Testis (tissue), 3 donors: Measurements from ENCODE around the gene GFI1B. TPM values are rescaled to one million over a fixed set of nuclear protein-coding genes. Genes with fewer than 3 reads are reported as not detected.
"Not testable (repeated sequence)": the region's sequence is repeated elsewhere in the genome, so short reads cannot be mapped to it uniquely, and the experiment has no call there.

ENCODE experiments used
- DNase-seq: peaks from one replicate; pipeline ENCODE4 v3.0.0-alpha.2; 2019
- H3K27ac ChIP-seq, 2 donors: fragments of 200-600 bp; sonication (generic); one replicate each; pipeline ENCODE4 v1.5.1; 2019
- H3K27me3 ChIP-seq: fragments of 200-600 bp; sonication (generic); one replicate; pipeline ENCODE4 v1.5.1; 2019
- H3K36me3 ChIP-seq: fragments of 200-600 bp; sonication (generic); one replicate; pipeline ENCODE4 v1.5.1; 2017; ENCODE audit warnings: low read depth; ENCODE audit errors: missing control alignments
- H3K4me1 ChIP-seq: fragments of 200-600 bp; sonication (generic); one replicate; pipeline ENCODE4 v1.5.1; 2019
- H3K4me3 ChIP-seq, 2 donors: fragments of 200-600 bp; sonication (generic); one replicate each; pipeline ENCODE4 v1.5.1; 2017 to 2019
- H3K9me3 ChIP-seq: fragments of 200-600 bp; sonication (generic); one replicate; pipeline ENCODE4 v1.5.1; 2017
- POLR2A ChIP-seq: fragments of 450-650 bp; IDR thresholded peaks from one replicate; pipeline ENCODE4 v1.6.1; 2017; ENCODE audit warnings: antibody characterized with exemption, mild to moderate bottlenecking, moderate library complexity
- WGBS, 2 donors: methylation state at CpG; one replicate each; pipeline ENCODE4 v1.1.5; 2018; 5-methylcytosine and 5-hydroxymethylcytosine counted together
- intact Hi-C: fragments of 100-400 bp; cut with DNase I; formaldehyde crosslinking; loops from one replicate; pipeline ENCODE4 v1.15.1; 2023; ENCODE audit warnings: low total_unique reads
- polyA plus RNA-seq: library from polyadenylated mRNA; stranded (reverse); fragments of 350-450 nt; fragmentation: Illumina TruSeq; extraction: RNeasy Lipid Tissue Mini Kit (QIAGEN cat#74804); gene quantifications from one replicate; pipeline ENCODE4 v1.2.3, GENCODE V29; 2014; ENCODE audit warnings: low read depth, low replicate concordance; ENCODE audit not compliant: insufficient read depth
- total RNA-seq, 2 donors: library from RNA; depleted of rRNA; stranded (reverse); fragments of >200 nt; gene quantifications; one replicate each; pipeline ENCODE4 v1.2.3, GENCODE V29; 2016
- TF ChIP-seq, protein P1 (sequence below), 3 experiments: fragments of 450-650 bp in 2 of 3; fragments of 200-600 bp in 1 of 3; sonication (generic) in 1 of 3; IDR thresholded peaks; one replicate each; pipeline ENCODE4 v1.5.1; 2016 to 2019; ENCODE audit warnings: antibody characterized with exemption in 3 of 3, mild to moderate bottlenecking in 2 of 3, moderate library complexity in 1 of 3

GFI1B gene
- total and polyA plus RNA-seq, 3 donors from 2014 or later, result 4.3 to 12.6 (median 9.7) TPM

- Histone ChIP-seq H3K4me1 (no peaks in the 10 kb centered on the region), H3K9me3 (no peaks in the 10 kb centered on the region), H3K4me3 (no peak overlapping the region), H3K36me3 (no peaks in the 10 kb centered on the region), H3K27me3 (no peaks in the 10 kb centered on the region), H3K27ac (no peak overlapping the region)
- intact Hi-C loops, result no loop called here
- no peak for DNase-seq
- no peak for TF ChIP-seq POLR2A
- 82 to 87% methylated on average over 6 of the region's 6 CpGs for WGBS, 2 donors
Measured at GRCh38 chr9:132961002-132961401, 17.5 kb upstream of the GFI1B start.

DNA sequence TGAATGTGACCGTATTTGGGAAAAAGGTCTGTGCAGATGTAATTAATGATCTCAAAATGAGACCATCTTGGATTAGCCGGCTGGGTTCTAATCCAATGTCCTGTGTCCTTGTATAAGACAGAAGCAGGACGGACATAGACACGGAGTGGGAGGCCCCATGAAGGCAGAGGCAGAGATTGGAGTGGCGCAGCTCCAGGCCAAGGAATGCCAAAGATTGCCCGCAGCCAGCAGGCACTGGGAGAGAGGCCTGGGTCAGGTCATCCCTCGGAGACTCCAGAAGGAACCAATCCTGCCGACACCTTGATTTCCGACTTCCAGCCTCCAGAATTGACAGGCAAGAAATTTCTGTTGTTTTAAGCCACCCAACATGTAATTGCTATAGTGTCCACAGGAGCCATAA lies 13.0 kb upstream of the GFI1B start:
- WGBS, 2 donors, result 90 to 91% methylated on average over 9 of the region's 9 CpGs
- Histone ChIP-seq H3K4me3 (no peak overlapping the region), H3K27ac (no peak overlapping the region), H3K27me3 (no peaks in the 10 kb centered on the region), H3K4me1 (no peaks in the 10 kb centered on the region), H3K36me3 (no peaks in the 10 kb centered on the region), H3K9me3 (no peaks in the 10 kb centered on the region)
- intact Hi-C loops, result no loop called here
- TF ChIP-seq POLR2A, result no peak
- TF ChIP-seq, protein P1, sequence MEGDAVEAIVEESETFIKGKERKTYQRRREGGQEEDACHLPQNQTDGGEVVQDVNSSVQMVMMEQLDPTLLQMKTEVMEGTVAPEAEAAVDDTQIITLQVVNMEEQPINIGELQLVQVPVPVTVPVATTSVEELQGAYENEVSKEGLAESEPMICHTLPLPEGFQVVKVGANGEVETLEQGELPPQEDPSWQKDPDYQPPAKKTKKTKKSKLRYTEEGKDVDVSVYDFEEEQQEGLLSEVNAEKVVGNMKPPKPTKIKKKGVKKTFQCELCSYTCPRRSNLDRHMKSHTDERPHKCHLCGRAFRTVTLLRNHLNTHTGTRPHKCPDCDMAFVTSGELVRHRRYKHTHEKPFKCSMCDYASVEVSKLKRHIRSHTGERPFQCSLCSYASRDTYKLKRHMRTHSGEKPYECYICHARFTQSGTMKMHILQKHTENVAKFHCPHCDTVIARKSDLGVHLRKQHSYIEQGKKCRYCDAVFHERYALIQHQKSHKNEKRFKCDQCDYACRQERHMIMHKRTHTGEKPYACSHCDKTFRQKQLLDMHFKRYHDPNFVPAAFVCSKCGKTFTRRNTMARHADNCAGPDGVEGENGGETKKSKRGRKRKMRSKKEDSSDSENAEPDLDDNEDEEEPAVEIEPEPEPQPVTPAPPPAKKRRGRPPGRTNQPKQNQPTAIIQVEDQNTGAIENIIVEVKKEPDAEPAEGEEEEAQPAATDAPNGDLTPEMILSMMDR (IDR thresholded peaks at IDR 0.05), result no peak
- DNase-seq, result no peak

DNA sequence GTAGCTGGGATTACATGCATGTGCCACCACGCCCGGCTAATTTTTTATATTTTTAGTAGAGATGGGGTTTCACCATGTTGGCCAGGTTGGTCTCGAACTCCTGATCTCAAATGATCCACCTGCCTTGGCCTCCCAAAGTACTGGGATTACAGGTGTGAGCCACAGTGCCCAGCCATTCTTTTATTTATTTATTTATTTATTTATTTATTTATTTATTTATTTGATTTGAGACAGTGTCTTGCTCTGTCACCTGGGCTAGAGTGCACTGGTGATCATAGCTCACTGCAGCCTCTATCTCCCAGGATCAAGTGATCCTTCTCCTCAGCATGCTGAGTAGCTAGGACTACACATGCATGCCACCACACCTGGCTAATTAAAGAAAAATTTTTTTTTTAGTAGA lies 10.6 kb upstream of the GFI1B start:
- intact Hi-C loops, H3K36me3 ChIP-seq: not testable (repeated sequence)

DNA sequence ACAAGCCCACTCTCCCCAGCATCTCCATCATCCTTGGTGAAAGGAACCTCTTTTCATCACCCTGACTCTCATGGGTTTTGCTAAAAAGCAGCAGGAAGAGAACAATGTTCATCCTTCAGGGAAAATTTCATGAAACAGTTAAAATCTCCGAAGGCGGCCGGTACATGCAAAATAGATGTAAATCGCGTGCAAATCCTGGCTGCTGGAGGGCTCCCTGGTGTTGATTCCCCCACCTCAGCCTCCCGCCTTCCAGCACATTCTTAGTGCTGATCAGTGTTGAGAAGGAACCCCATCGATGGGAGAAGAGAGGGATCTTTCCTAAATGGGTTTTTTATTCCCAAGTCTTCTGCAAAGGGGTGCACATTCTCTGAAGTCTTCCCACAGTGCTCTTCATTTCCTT lies 8.7 kb upstream of the GFI1B start:
- H3K4me3 ChIP-seq, result no peak overlapping the region
- DNase-seq, result no peak
- H3K27me3 ChIP-seq, result no peaks in the 10 kb centered on the region
- H3K36me3 ChIP-seq, result no peaks in the 10 kb centered on the region
- no peaks in the 10 kb centered on the region for H3K4me1 ChIP-seq
- 54 to 75% methylated on average over 7 of the region's 7 CpGs for WGBS, 2 donors
- TF ChIP-seq, protein P1 (IDR thresholded peaks at IDR 0.05), result no peak
- no peak for TF ChIP-seq POLR2A
- H3K9me3 ChIP-seq, result no peaks in the 10 kb centered on the region
- intact Hi-C loops, result no loop called here
- no peak overlapping the region for H3K27ac ChIP-seq

More for the DNA sequence above, 10.6 kb upstream of the GFI1B start:
- H3K27ac ChIP-seq, H3K27me3 ChIP-seq, H3K4me3 ChIP-seq, H3K4me1 ChIP-seq, H3K9me3 ChIP-seq, DNase-seq: not testable (repeated sequence)
- 88 to 93% methylated on average over 3 of the region's 3 CpGs for WGBS, 2 donors

DNA sequence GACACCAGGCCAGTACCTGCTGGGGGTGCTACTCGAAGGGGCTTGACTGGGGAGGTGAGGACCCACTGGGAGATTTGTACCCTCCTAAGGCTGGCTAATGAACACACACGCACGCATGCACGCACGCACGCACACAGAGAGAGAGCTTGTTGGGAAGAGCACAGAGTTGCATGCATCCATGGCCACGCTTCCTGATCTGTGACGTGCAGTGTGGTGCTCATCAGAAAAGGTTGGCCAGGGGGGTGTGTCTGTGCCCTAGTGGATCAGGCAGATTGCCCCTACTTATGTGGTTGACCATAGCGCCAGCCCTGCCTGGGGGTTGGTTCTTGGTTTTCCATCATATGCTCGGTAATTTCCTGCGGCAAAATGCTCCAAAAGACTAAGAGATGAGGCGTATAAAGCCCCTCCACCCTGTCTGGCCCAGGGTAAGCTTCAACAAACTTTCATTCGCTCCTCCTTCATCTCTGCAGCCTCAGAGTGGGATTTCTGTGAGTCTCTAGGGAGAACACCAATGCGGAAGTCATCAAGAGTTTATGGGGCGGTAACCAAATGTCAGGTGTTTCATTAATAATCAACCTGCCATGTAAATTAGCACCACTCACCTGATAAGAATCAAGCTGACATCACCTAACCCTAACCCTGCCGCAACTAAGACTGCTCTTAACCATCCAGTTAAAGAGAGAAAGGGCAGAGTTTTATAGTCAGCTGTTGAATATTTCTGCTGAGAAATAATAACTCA lies 8.0 kb upstream of the GFI1B start:
- Histone ChIP-seq H3K4me1 (no peaks in the 10 kb centered on the region), H3K36me3 (no peaks in the 10 kb centered on the region), H3K4me3 (no peak overlapping the region), H3K27ac (no peak overlapping the region), H3K9me3 (no peaks in the 10 kb centered on the region), H3K27me3 (no peaks in the 10 kb centered on the region)
- no peak for DNase-seq
- WGBS, 2 donors, result 84 to 95% methylated on average over 16 of the region's 16 CpGs
- intact Hi-C loops, result no loop called here
- TF ChIP-seq POLR2A, result no peak
- TF ChIP-seq, protein P1 (IDR thresholded peaks at IDR 0.05), result no peak

DNA sequence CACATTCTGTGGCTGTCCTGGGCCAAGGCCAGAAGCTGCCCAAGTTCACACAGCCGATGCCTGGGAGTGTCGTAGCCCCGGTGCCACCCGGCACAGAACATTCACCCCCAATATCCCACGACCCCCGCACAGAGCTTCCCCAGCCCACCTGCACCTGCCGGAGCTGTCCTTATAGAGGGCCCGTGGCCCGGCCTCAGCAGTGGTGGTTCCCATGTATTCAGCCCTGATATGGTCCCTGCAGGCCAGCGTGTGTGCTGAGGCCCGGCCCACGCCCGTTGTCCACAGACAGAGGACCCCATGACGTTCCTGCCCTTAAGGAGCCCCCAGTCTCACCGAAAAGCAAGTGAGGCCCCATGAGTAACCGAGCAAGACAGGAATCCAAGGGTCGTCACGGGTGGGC lies 5.3 kb upstream of the GFI1B start:
- TF ChIP-seq, protein P1 (IDR thresholded peaks at IDR 0.05), result no peak
- no peak for TF ChIP-seq POLR2A
- no peak for DNase-seq
- WGBS, 2 donors, result 49 to 58% methylated on average over 18 of the region's 18 CpGs

More for the DNA sequence above, 5.3 kb upstream of the GFI1B start:
- Histone ChIP-seq H3K4me3 (no peak overlapping the region), H3K4me1 (no peaks in the 10 kb centered on the region), H3K36me3 (no peaks in the 10 kb centered on the region), H3K27me3 (no peaks in the 10 kb centered on the region), H3K9me3 (no peaks in the 10 kb centered on the region), H3K27ac (no peak overlapping the region)
- intact Hi-C loops, result no loop called here
